Measurements from ENCODE around the gene GAREM1.
"Not testable (repeated sequence)": the region's sequence is repeated elsewhere in the genome, so short reads cannot be mapped to it uniquely, and the experiment has no call there.

The GAREM1 gene

DNA sequence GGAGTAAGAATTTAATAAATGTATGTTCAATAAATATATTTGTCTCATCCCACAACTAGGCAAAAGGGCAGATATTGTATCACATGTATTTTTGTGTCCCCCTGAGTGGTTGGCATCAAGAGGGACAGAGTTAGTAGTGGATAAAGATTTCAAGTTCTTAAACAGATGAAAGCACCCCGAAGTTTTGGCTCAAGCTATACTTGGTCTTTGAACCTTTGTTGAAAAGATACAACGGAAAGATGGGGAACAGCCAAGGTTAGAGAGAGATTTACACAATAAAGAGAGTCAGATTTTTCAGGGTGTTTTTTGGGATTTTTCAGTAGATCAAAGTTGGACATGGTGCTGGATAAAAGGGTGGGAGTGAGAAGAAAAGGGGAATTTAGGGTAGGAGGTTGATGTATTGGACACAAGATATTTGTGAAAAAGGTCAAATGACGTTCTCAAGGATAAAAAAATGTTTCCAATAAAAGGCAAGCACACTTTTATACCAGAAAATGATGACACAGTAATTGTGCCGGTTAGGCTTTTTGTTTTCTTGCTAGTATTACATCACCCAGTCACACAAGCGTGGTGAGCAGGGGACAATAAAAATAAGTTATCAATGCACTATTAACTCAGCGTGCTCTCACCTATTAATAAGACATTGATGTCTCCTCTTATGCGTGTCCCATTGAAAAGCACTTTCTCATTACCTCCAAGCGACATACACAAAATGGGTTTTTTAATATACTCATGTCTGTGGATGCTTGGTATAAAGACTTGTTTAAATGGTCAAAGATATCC, 221.3 kb downstream of the GAREM1 start:
- DNase-seq: no peak

DNA sequence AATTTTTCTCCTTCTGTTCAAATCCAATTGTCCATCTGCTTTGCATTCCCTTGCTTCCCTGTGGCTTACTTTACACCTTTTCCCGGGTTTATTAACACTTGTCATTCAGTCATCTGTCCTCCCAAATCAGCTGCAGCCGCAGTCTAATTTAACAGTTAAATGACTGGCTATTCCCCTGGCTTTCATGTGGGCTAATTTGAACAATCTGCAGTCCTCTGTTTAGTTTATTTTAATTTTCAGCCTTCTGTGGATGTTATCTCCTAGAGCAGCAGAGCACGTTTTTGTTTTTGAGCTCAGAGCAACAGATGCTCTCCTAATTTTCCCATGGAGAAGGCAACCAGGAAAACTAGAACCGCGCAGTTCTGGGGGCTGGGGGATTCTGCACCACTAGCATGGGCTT, 225.8 kb downstream of the GAREM1 start:
- DNase-seq: no peak

DNA sequence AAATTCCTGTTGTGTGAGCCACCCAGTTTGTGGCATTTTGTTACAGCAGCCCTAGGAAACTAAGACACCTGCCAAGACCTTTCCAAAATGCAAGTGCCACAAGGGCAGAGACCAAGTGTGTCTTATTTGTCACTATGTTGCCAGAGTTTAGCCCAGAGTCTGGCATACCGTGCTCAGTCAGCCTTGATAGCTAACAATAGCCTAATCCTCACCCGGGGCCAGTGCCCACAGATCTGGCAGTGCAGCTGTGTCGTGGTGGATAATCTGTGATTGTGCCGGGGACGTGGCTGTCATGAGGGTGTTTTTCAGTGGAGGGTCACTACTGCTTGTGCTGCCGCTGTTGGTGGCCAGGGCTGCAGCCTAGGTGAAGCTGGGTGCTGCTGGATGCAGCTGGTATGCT, 227.3 kb downstream of the GAREM1 start:
- DNase-seq: no peak

DNA sequence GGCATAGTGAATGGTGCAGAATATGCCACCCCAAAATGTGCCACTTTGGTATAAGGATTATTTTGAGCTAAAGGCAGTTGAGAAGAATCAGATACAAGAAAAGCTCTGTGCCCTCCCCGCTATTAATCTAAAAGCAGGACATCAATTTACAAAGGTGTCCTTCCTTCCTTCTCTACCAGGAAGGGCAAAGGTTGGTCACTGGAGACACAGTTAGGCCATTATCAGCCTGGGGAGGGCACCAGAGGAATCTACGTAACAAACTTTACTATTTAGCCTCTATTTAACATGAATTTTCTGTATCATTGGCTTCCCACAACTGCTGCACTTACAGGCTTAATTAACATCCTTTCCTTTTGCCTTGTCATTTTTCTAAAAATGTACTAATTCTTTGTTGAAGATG, 228.3 kb downstream of the GAREM1 start:
- no peak for DNase-seq

DNA sequence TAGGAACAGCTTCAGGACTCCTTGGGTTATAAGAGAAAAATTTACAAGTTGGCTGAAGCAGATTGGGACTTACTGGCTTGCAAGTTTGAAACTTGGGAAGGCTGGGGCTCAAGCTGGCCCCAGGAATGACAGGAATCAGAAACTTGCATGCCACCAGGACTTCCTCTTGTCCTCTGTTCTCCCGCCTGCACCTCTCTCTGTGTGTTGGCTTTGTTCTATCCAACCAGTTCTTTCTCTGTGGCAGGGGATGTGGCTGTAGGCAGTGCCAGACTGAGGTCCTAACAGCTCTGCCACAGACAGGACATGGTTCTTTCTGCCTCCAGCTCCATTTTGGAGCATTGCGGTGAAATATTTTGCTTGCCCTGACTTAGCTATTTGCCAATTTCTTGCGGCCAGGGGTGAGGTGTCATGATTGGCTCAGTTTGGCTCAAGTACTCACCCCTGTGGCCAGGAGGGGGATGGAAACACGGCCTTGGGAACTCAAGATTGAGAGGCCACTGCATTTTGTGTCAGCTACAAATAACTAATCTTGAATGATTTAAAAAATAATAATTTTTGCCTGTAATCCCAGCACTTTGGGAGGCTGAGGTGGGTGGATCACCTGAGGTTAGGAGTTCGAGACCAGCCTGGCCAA, 231.9 kb downstream of the GAREM1 start:
- DNase-seq: no peak

DNA sequence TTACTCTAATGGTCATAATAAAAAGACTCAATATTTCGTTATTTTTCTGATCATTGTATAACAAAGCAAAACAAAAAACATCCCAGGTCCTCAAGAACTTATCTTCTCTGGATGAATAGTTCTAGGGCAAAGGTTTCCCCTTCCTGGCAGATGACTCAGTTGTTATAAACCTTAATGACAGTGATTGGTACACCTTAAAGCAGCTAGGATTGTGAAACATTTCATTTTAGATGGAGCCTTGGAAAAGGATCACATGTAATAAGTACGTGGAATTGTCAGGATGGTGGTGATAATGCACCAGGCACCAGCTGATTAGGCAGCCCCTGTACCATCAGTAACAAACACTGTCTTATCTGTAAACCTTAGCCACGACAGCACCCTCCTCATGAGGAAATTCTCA, 233.6 kb downstream of the GAREM1 start:
- DNase-seq: no peak

DNA sequence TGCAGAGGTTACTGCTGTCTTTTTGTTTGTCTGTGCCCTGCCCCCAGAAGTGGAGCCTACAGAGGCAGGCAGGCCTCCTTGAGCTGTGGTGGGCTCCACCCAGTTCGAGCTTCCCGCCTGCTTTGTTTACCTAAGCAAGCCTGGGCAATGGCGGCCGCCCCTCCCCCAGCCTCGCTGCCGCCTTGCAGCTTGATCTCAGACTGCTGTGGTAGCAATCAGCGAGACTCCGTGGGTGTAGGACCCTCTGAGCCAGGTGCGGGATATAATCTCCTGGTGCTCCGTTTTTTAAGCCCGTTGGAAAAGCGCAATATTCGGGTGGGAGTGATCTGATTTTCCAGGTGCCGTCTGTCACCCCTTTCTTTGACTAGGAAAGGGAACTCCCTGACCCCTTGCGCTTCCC, 237.3 kb downstream of the GAREM1 start:
- DNase-seq: not testable (repeated sequence)

DNA sequence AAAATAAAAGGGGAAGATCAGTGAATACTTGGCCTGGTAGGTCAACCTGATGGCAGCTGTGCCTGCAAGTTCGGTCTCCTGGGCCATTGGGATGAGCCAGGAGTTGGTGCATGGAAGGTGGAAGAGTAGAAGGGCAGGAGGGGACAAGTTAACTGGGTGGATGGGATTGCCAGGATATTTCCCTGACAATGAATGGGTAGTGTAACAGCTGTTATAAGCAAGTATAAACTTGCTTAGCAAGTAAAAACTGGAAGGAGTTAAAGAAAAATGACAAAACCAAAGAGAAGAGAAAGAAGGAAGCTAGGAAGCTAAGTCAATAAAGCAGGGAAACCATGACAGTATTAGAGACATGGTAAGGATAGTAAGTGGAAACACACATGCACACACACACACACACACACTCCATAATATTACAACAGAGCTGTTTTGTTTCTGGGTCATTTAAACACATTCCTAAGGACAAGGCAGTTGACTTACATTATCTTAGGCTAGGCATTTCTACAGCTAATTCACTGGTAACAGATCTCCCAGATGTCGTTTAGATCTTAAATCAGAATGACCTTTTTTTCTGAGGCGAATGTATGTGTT, 251.2 kb downstream of the GAREM1 start:
- DNase-seq: no peak

DNA sequence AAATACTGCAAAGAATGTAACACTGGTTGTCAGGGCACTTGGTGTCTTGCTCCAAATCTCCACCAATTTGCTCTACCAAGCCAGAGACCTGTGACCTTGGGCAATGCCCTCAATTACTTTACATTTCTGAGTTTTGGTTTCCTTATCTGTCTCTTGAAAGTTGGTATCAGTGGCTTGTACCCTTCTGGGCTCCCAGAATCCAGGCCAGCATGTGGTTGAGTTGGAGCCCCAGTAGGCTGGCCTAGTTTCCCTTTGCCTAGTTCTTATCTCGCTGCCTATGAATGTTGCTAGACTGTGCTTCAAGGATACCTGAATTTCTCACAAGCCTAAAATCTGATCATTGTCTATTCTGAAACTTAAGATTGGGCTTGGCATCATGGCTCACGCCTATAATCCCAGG, 254.3 kb downstream of the GAREM1 start:
- DNase-seq: no peak

DNA sequence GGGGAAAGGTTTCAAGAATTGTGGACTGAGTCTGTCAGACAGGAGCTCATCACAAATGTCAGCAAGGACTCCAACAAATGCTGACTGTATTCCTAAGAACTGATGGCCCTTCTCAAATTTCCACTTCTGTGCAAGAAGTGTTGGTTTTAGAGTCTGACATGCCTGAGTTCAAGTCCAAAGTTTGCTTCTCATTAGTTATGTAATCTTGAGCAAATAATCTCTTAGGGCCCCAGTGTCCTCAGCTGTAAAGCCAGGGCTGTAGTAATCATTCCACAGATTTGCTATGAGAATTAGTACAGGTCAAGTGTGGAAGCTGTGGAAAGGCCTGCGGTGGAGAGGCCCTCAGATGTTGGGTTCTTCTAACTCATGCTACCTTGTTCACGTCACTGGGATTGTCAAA, 257.0 kb downstream of the GAREM1 start:
- DNase-seq: no peak
